K562 (cell line): ENCODE measurements around the gene SYT6. TPM values are rescaled to one million over a fixed set of nuclear protein-coding genes. Genes with fewer than 3 reads are reported as not detected.
A peak's percentile ranks its signal among the peaks of the same experiment; 100 is the strongest.

Source experiments
- ARID2 ChIP-seq: fragments of 450-650 bp; IDR thresholded peaks from 2 replicates; pipeline ENCODE4 v1.6.1; 2017; ENCODE audit warnings: antibody characterized with exemption, mild to moderate bottlenecking
- CHCHD3 ChIP-seq: fragments of 250-450 bp; sonication (Bioruptor Pico); IDR thresholded peaks from 2 replicates; pipeline ENCODE4 v2.1.2; 2022; ENCODE audit warnings: mild to moderate bottlenecking
- KHSRP ChIP-seq: fragments of 450-650 bp; IDR thresholded peaks from 2 replicates; pipeline ENCODE4 v1.6.1; 2017
- KLF16 ChIP-seq: IDR thresholded peaks from 2 replicates; pipeline ENCODE4 v1.6.1; 2016; ENCODE audit warnings: antibody characterized with exemption
- NCOA2 ChIP-seq, 2 experiments: fragments of 450-650 bp; IDR thresholded peaks; 2 replicates each; pipeline ENCODE4 v1.6.1; 2018; ENCODE audit warnings: mild to moderate bottlenecking in 2 of 2, moderate library complexity in 1 of 2; ENCODE audit not compliant: partially characterized antibody in 2 of 2
- NR3C1 ChIP-seq: sonication (generic); formaldehyde crosslinking; IDR thresholded peaks from 2 replicates; pipeline ENCODE4 v1.8.1; 2022; ENCODE audit warnings: missing genetic modification reagents
- STAT5A ChIP-seq: IDR thresholded peaks from 2 replicates; pipeline ENCODE4 v1.6.1; 2012; ENCODE audit warnings: low read length, inconsistent platforms, borderline replicate concordance
- TEAD1 ChIP-seq, 2 experiments: fragments of 450-650 bp in 1 of 2; sonication (generic) in 1 of 2; formaldehyde crosslinking; IDR thresholded peaks; 2 replicates each; pipeline versions ENCODE4 v1.4.0 to v1.8.0; 2020 to 2022; ENCODE audit warnings: mild to moderate bottlenecking in 2 of 2, missing genetic modification reagents in 1 of 2
- ZBTB7A ChIP-seq: IDR thresholded peaks from 2 replicates; pipeline ENCODE4 v1.6.1; 2011; ENCODE audit warnings: low read depth, mild to moderate bottlenecking, low read length, moderate library complexity, borderline replicate concordance; ENCODE audit not compliant: control insufficient read depth
- ZNF780A ChIP-seq: fragments of 250-450 bp; sonication (Bioruptor Pico); IDR thresholded peaks from 2 replicates; pipeline ENCODE4 v1.5.0; 2021; ENCODE audit warnings: mild to moderate bottlenecking
- polyA plus RNA-seq, 8 experiments: library from polyadenylated mRNA; depleted of rRNA in 4 of 8; stranded (reverse) in 5 of 8; unstranded in 3 of 8; fragments of >200 nt; fragmentation: Nextera tagmentation in 2 of 8; fragmentation: Illumina TruSeq in 1 of 8; extraction: Ambion mirVana in 2 of 8; extraction: Trizol in 1 of 8; gene quantifications; 2 replicates each; pipeline versions ENCODE4 v1.2.1 to v1.2.3, GENCODE V29; 2011 to 2014; ENCODE audit warnings: inconsistent platforms in 1 of 8, missing spikeins in 1 of 8
- total RNA-seq, 7 experiments: library from RNA; depleted of rRNA in 6 of 7; stranded (reverse); fragments of >200 nt in 6 of 7; fragmentation: Illumina TruSeq in 2 of 7; extraction: Trizol in 2 of 7; gene quantifications; 2 replicates each; pipeline versions ENCODE4 v1.2.1 to v1.2.3, GENCODE V29; 2011 to 2021; ENCODE audit warnings: low replicate concordance in 1 of 7
- TF ChIP-seq, protein P1 (sequence below): fragments of 450-650 bp; IDR thresholded peaks from 2 replicates; pipeline ENCODE4 v1.6.1; 2016; ENCODE audit warnings: antibody characterized with exemption
- TF ChIP-seq, protein P2 (sequence below): fragments of 450-650 bp; IDR thresholded peaks from 2 replicates; pipeline ENCODE4 v1.6.1; 2016; ENCODE audit warnings: low read depth
- TF ChIP-seq, protein P3 (sequence below): sonication (generic); formaldehyde crosslinking; IDR thresholded peaks from 2 replicates; pipeline ENCODE4 v1.8.1; 2023; ENCODE audit warnings: missing genetic modification reagents, mild to moderate bottlenecking, borderline replicate concordance

Gene SYT6
- total and polyA plus RNA-seq, 9 of the 15 experiments (the other 6 are each of a cell fraction or from before 2014, with no cell fraction given) = 0.06 TPM; not detected in 8

DNA sequence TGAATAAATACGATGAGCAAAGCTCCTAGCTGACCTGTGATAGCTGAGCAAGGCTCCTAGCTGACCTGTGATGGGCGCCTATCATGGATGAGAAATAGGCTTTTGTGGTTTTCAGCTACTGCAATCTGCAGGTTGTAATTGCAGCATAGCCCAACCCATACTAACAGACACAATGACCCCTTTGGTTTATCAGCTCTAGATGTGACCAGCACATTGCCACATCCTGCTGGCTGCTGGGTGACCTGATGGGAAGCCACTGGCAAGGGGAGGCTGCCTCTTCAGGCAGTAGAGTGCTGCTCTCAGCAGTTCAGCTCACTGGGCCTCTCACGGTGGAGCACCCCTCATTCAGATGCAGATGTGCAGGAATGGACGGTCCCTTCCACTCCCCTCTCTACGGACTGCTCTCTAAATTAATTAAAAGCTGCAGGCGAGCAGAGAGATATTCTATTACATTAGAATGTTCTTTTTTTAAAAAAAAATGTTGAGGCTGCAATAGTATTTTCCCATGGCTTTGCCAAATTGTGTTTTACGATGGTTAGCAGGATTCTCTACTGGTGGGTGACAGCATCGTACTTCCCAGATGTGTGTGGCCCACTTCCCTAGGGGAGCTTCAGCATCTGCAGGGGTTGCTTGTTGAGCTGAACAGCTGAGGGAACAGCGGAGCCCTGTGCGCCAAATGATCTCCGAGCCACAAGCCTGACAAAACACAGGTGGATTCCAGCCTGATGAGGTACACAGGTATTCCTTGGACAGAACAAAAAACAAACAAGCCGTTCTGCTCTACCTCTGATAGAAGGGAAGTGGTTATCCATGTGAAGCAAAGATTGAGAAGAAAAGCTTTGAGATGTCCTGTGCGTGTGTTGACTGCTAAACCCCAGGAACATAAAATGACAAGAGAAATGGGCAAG lies 65.0 kb downstream of the SYT6 start (continued):
- TF ChIP-seq, protein P1, sequence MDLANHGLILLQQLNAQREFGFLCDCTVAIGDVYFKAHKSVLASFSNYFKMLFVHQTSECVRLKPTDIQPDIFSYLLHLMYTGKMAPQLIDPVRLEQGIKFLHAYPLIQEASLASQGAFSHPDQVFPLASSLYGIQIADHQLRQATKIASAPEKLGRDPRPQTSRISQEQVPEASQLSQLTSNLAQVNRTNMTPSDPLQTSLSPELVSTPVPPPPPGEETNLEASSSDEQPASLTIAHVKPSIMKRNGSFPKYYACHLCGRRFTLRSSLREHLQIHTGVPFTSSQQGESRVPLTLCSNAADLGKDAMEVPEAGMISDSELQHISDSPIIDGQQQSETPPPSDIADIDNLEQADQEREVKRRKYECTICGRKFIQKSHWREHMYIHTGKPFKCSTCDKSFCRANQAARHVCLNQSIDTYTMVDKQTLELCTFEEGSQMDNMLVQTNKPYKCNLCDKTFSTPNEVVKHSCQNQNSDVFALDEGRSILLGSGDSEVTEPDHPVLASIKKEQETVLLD = no peak
- TF ChIP-seq ZNF780A (CRISPR knock-in tag) = no peak
- no peak for TF ChIP-seq CHCHD3 (CRISPR knock-in tag)
- TF ChIP-seq, protein P2, sequence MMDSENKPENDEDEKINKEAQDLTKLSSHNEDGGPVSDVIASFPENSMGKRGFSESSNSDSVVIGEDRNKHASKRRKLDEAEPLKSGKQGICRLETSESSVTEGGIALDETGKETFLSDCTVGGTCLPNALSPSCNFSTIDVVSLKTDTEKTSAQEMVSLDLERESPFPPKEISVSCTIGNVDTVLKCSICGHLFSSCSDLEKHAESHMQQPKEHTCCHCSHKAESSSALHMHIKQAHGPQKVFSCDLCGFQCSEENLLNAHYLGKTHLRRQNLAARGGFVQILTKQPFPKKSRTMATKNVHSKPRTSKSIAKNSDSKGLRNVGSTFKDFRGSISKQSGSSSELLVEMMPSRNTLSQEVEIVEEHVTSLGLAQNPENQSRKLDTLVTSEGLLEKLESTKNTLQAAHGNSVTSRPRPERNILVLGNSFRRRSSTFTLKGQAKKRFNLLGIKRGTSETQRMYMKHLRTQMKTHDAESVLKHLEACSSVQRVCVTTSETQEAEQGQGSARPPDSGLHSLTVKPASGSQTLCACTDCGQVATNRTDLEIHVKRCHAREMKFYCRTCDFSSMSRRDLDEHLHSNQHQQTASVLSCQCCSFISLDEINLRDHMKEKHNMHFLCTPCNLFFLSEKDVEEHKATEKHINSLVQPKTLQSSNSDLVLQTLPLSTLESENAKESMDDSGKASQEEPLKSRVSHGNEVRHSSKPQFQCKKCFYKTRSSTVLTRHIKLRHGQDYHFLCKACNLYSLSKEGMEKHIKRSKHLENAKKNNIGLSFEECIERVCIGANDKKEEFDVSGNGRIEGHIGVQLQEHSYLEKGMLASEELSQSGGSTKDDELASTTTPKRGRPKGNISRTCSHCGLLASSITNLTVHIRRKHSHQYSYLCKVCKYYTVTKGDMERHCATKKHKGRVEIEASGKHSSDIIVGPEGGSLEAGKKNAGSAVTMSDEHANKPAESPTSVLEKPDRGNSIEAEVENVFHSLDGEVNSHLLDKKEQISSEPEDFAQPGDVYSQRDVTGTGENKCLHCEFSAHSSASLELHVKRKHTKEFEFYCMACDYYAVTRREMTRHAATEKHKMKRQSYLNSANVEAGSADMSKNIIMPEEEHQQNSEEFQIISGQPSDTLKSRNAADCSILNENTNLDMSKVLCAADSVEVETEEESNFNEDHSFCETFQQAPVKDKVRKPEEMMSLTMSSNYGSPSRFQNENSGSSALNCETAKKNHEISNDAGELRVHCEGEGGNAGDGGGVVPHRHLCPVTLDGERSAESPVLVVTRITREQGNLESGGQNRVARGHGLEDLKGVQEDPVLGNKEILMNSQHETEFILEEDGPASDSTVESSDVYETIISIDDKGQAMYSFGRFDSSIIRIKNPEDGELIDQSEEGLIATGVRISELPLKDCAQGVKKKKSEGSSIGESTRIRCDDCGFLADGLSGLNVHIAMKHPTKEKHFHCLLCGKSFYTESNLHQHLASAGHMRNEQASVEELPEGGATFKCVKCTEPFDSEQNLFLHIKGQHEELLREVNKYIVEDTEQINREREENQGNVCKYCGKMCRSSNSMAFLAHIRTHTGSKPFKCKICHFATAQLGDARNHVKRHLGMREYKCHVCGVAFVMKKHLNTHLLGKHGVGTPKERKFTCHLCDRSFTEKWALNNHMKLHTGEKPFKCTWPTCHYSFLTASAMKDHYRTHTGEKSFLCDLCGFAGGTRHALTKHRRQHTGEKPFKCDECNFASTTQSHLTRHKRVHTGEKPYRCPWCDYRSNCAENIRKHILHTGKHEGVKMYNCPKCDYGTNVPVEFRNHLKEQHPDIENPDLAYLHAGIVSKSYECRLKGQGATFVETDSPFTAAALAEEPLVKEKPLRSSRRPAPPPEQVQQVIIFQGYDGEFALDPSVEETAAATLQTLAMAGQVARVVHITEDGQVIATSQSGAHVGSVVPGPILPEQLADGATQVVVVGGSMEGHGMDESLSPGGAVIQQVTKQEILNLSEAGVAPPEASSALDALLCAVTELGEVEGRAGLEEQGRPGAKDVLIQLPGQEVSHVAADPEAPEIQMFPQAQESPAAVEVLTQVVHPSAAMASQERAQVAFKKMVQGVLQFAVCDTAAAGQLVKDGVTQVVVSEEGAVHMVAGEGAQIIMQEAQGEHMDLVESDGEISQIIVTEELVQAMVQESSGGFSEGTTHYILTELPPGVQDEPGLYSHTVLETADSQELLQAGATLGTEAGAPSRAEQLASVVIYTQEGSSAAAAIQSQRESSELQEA = no peak
- no peak for TF ChIP-seq TEAD1 (CRISPR knock-in tag; IDR thresholded peaks at IDR 0.05)
- TF ChIP-seq ARID2 = no peak
- no peak for TF ChIP-seq NR3C1 (CRISPR knock-in tag)
- TF ChIP-seq KHSRP = no peak
- no peak for TF ChIP-seq ZBTB7A
- no peak for TF ChIP-seq NCOA2 (IDR thresholded peaks at IDR 0.05; ENCODE audit: partially characterized antibody in 2 of 2)
- TF ChIP-seq, protein P3, sequence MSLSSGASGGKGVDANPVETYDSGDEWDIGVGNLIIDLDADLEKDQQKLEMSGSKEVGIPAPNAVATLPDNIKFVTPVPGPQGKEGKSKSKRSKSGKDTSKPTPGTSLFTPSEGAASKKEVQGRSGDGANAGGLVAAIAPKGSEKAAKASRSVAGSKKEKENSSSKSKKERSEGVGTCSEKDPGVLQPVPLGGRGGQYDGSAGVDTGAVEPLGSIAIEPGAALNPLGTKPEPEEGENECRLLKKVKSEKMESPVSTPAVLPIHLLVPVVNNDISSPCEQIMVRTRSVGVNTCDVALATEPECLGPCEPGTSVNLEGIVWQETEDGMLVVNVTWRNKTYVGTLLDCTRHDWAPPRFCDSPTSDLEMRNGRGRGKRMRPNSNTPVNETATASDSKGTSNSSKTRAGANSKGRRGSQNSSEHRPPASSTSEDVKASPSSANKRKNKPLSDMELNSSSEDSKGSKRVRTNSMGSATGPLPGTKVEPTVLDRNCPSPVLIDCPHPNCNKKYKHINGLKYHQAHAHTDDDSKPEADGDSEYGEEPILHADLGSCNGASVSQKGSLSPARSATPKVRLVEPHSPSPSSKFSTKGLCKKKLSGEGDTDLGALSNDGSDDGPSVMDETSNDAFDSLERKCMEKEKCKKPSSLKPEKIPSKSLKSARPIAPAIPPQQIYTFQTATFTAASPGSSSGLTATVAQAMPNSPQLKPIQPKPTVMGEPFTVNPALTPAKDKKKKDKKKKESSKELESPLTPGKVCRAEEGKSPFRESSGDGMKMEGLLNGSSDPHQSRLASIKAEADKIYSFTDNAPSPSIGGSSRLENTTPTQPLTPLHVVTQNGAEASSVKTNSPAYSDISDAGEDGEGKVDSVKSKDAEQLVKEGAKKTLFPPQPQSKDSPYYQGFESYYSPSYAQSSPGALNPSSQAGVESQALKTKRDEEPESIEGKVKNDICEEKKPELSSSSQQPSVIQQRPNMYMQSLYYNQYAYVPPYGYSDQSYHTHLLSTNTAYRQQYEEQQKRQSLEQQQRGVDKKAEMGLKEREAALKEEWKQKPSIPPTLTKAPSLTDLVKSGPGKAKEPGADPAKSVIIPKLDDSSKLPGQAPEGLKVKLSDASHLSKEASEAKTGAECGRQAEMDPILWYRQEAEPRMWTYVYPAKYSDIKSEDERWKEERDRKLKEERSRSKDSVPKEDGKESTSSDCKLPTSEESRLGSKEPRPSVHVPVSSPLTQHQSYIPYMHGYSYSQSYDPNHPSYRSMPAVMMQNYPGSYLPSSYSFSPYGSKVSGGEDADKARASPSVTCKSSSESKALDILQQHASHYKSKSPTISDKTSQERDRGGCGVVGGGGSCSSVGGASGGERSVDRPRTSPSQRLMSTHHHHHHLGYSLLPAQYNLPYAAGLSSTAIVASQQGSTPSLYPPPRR (CRISPR knock-in tag) = peak; percentile 64; the same call in 1 of the 2 replicates
- TF ChIP-seq STAT5A = no peak; the same call in 1 of the 2 replicates
- peak; percentile 53; the same call in 1 of the 2 replicates for TF ChIP-seq KLF16
